GM19099 (cell line): Measurements from ENCODE around the gene PELI3.

Experiments
- POLR2A ChIP-seq: IDR thresholded peaks from 3 replicates; pipeline ENCODE4 v1.6.1; 2011; ENCODE audit warnings: low read depth; ENCODE audit not compliant: insufficient read length; ENCODE audit errors: extremely low read depth

Gene PELI3

DNA sequence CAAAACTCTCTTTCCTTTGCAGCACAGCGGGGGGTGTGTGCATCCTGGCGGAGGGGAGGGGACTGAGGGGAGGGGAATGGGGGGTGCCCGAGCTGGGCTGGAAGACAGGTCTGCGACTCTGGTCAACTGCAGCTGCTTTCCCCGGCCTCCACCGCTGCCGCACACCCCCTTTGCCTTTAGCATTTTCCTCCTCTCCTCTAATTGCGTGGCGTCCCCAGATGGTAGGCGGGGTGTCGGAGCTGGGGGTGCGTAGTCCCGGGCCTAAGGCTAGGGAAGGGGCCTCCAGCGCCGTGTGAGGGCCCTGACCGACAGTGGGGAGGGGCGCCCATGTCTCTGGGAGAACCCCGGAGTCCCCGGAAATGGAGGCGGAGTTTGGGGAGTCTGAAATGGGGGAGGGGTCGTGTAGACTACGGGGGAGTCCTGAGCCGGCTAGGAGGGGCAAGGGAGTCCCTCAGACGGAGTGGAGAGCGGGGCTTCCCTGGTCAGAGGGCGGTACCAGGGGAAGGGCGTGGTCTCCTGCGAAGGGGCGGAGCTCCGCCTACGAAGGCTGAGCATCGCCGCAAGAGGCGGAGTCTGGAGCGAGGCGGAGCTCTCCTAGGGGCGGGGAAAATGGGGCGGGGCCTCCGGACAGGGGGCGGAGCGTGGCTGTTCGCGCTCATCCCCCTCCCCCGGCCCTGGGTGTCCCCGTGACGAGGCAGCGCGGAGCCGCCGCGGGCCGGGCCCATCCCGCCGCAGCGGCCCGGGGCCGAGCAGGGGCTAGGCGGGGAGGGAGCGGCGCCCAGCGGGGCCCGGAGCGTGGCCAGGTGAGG lies at the start of gene PELI3:
TSS of gene PELI3 (plus strand) at position 681 of the 809 bp plus-strand sequence. CDS start 1,224 bp downstream, outside the sequence.
- peak; percentile 32 for TF ChIP-seq POLR2A

GRCh38 chr11:66417000-66417399 lies 49.7 kb upstream of the PELI3 start:
- TF ChIP-seq POLR2A: no peak

GRCh38 chr11:66418168-66418985 lies 48.3 kb upstream of the PELI3 start:
- TF ChIP-seq POLR2A: no peak

- no peak for TF ChIP-seq POLR2A
Measured at GRCh38 chr11:66418986-66419308, 47.8 kb upstream of the PELI3 start.

GRCh38 chr11:66419825-66420224 lies 46.9 kb upstream of the PELI3 start:
- TF ChIP-seq POLR2A: no peak

GRCh38 chr11:66420671-66421476 lies 45.8 kb upstream of the PELI3 start, which contains the start of gene NPAS4:
Gene NPAS4 (plus strand): TSS chr11:66421035. CDS start chr11:66421180, 145 bp downstream.
- no peak for TF ChIP-seq POLR2A

- TF ChIP-seq POLR2A: no peak
Measured at GRCh38 chr11:66421492-66422205, 45.1 kb upstream of the PELI3 start.

DNA sequence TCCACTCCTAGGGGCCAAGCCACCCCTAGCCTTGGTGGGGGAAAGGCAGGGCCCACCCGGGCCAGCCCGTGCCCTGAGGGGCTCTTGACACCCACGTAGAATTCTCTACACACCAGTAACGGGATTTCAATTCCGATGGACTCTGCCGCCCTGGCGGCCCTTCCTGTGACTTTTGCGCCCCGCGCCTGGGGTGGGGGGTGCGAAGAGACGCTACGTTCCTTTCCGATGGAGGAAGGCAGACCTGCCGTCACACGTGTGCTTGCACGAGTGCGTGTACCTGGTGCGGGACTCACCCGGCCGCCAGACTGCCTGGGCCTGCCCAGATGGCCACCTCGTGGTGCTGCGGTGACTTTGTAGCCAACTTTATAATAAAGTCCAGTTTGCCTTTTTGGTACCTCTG lies 40.4 kb upstream of the PELI3 start:
- no peak for TF ChIP-seq POLR2A

DNA sequence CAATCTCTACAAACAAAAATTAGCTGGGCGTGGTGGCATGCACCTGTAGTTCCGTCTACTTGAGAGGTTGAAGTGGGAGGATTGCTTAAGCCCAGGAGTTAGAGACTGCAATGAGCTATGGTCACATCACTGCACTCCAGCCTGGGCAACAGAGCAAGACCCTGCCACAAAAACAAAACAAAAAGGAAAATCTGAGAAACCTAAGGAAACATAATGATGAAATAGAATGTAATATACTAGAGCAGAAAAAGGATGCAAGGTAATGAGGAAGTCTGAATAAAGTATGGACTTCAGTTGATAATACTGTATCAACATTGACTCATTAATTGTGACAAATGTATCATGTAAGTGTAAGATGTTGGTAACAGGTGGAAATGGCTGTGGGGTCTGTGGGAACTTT lies 37.8 kb upstream of the PELI3 start:
- no peak for TF ChIP-seq POLR2A

DNA sequence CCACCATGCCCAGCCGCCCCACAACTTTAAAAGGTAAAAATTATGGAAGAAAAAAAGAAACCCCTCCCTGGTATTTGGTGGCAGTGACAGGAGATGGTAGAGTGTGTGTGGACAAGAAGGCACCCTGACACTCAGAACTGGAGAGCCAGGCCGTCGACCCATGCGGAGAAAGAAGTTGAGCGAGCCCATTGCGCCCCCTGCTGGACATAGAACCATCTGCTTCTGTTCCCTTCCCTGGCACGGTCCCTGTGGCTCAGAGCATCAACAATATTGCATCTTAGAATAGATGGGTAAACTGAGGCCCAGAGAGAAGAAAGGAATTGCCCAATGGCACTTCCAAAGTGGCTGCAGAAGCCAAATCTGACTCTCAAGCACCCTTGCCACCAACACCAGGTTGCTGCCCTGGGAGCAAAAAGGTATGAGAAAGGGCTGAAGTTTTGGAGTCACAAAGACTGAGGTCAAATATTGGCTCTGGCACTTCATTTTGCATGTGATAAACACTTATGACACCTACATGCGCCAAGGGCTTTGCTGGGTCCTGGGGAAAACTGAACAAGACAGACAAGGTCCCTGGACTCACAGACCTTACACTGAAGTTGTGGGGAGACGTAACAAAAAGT lies 36.6 kb upstream of the PELI3 start:
- no peak for TF ChIP-seq POLR2A

DNA sequence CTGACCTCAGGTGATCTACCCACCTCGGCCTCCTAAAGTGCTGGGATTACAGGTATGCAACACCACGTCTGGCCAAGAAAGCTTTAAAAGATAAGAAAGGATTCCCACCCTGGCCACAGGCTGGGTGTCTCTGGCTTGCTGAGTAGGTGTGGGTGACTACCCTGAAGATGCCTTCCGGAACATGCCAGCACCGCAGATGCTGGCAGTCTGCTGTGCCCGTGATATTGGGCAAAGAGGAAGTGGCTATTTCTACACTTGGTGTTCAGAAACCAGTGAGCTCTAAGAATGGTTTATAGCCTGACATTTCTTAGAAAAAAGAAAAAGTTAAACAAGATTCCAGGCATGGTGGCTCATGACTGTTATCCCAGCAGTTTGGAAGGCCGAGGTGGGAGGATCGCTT lies 34.1 kb upstream of the PELI3 start:
- TF ChIP-seq POLR2A: no peak

- no peak for TF ChIP-seq POLR2A
Measured at GRCh38 chr11:66437979-66438503, 28.7 kb upstream of the PELI3 start.

DNA sequence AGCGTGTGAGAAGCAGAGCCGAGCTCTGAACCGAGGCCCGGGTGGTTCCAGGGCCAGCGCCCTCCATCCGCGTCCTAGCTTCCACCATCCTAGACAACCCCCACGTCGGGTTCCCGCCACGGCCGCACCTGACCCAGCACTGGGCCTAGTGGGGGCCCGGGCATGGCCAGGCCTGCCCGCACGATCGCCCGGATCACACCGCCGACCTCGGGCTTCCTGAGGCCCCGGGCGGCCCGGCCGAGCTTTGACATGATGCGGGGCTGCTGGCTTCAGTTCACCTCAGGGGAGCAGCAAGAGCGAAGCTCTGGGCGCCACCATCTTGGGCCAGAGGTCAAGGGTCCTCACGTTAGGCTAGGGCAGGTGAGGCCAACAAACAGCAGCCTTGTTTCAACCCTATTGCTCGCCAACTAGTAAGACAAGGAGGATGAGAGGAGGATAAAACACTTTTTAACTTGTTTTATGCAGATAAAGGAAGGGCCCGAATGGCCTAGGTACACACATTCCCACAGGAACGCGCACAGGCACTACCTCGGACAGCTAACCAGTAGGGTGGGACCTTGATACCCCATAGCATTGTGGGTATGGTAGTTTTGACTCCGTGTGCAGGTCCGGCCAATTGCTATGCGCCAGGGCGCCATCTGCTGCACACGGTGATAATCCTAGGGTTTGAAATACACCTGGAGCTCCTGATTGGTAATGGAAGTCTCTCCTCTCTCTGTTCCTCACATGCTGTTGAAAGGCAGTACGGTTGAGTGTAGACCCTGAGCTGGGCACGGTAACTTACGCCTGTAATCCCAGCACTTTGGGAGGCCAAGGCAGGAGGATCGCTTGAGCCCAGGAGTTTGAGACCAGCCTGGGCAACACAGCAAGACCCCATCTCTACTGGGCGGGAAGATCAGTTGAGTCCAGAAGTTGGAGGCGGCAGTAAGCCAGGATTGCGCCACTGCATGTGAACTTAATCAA lies 27.9 kb upstream of the PELI3 start, which contains the start of gene MRPL11:
TSS of gene MRPL11 (minus strand) at position 345 of the 963 bp plus-strand sequence. CDS start at position 251, 94 bp downstream.
- TF ChIP-seq POLR2A: peak; percentile 69
